Measurements from ENCODE around the gene FBH1.

DNA sequence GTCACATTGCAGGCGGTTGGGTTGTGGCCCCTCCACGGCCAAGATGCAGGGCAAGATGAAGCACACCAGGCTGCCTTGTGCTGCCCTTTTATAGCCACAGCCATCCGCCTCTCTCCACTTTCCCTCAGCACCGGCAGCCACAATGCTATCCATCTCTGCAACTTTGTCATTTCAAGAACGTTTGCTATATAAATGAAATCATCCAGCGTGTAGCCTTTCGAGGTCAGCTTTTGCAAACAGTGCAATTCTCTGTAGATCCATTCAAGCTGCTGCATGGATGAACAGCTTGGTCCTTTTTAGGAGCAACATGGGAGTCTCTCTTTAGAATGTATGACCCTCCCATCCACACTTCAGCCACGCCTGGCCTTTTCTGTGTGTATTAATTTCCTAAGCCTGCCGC is 93.7 kb downstream of the FBH1 start:
- no peak for TF ChIP-seq POLR2A (IDR thresholded peaks at IDR 0.05; ENCODE audit: extremely low read depth, insufficient read length)
- TF ChIP-seq, protein P1, sequence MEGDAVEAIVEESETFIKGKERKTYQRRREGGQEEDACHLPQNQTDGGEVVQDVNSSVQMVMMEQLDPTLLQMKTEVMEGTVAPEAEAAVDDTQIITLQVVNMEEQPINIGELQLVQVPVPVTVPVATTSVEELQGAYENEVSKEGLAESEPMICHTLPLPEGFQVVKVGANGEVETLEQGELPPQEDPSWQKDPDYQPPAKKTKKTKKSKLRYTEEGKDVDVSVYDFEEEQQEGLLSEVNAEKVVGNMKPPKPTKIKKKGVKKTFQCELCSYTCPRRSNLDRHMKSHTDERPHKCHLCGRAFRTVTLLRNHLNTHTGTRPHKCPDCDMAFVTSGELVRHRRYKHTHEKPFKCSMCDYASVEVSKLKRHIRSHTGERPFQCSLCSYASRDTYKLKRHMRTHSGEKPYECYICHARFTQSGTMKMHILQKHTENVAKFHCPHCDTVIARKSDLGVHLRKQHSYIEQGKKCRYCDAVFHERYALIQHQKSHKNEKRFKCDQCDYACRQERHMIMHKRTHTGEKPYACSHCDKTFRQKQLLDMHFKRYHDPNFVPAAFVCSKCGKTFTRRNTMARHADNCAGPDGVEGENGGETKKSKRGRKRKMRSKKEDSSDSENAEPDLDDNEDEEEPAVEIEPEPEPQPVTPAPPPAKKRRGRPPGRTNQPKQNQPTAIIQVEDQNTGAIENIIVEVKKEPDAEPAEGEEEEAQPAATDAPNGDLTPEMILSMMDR (IDR thresholded peaks at IDR 0.05; ENCODE audit: low read depth, low read length) = no peak

Measured in NB4 (cell line).